Loucy (cell line): ENCODE results near the gene CARD19.
A peak's percentile ranks its signal among the peaks of the same experiment; 100 is the strongest.

Experiments
- H2AFZ ChIP-seq: fragments of 200-600 bp; sonication (generic); 2 replicates; pipeline ENCODE4 v1.6.0; 2016; ENCODE audit warnings: antibody characterized with exemption, mild to moderate bottlenecking, low read length, moderate library complexity
- H3F3A ChIP-seq: fragments of 200-600 bp; 2 replicates; pipeline ENCODE4 v1.6.0; 2016; ENCODE audit warnings: antibody characterized with exemption, low read depth, mild to moderate bottlenecking
- H3K27me3 ChIP-seq: fragments of 200-600 bp; sonication (generic); 2 replicates; pipeline ENCODE4 v1.6.1; 2014; ENCODE audit warnings: low read length, mild to moderate bottlenecking; ENCODE audit not compliant: insufficient read depth, poor library complexity, severe bottlenecking
- H3K36me3 ChIP-seq: fragments of 200-600 bp; sonication (generic); 2 replicates; pipeline ENCODE4 v1.6.1; 2016; ENCODE audit warnings: low read length; ENCODE audit not compliant: insufficient read depth
- H3K4me1 ChIP-seq: fragments of 200-600 bp; sonication (generic); 2 replicates; pipeline ENCODE4 v1.5.1; 2014; ENCODE audit warnings: low read length, mild to moderate bottlenecking; ENCODE audit not compliant: insufficient read depth, poor library complexity, severe bottlenecking
- H3K4me2 ChIP-seq: fragments of 200-600 bp; sonication (generic); 2 replicates; pipeline ENCODE4 v1.6.0; 2014; ENCODE audit warnings: antibody characterized with exemption, low read length, low read depth, mild to moderate bottlenecking; ENCODE audit not compliant: poor library complexity, severe bottlenecking
- H3K4me3 ChIP-seq: fragments of 200-600 bp; sonication (generic); 2 replicates; pipeline ENCODE4 v1.5.1; 2014; ENCODE audit warnings: low read length, mild to moderate bottlenecking, mixed read lengths; ENCODE audit not compliant: poor library complexity, severe bottlenecking
- H3K79me2 ChIP-seq: fragments of 200-600 bp; sonication (generic); 2 replicates; pipeline ENCODE4 v1.6.1; 2014; ENCODE audit warnings: low read length; ENCODE audit not compliant: insufficient read depth
- H3K9ac ChIP-seq: fragments of 200-600 bp; sonication (generic); 2 replicates; pipeline ENCODE4 v1.6.0; 2014; ENCODE audit warnings: mild to moderate bottlenecking, low read depth, low read length, moderate library complexity; ENCODE audit not compliant: poor library complexity, severe bottlenecking
- H3K9me2 ChIP-seq: fragments of 200-600 bp; sonication (generic); replicated peaks from 2 replicates; pipeline ENCODE4 v1.6.1; 2016; ENCODE audit warnings: low read depth, low read length, mixed read lengths
- H3K9me3 ChIP-seq: fragments of 200-600 bp; sonication (generic); 2 replicates; pipeline ENCODE4 v1.6.1; 2014; ENCODE audit warnings: mild to moderate bottlenecking, antibody characterized with exemption, low read length, low read depth; ENCODE audit not compliant: insufficient read depth
- H4K20me1 ChIP-seq: fragments of 200-600 bp; sonication (generic); 2 replicates; pipeline ENCODE4 v1.6.0; 2014; ENCODE audit warnings: antibody characterized with exemption, low read length, mild to moderate bottlenecking; ENCODE audit not compliant: insufficient read depth, poor library complexity, severe bottlenecking
- EZH2phosphoT487 ChIP-seq: fragments of 200-600 bp; IDR thresholded peaks from 2 replicates; pipeline ENCODE4 v1.6.1; 2018; ENCODE audit warnings: antibody characterized with exemption, mild to moderate bottlenecking, moderate library complexity, borderline replicate concordance
- TF ChIP-seq, protein P1 (sequence below): fragments of 200-600 bp; sonication (generic); conservative IDR thresholded peaks from 2 replicates; pipeline ENCODE4 v1.5.1; 2014; ENCODE audit warnings: mild to moderate bottlenecking, antibody characterized with exemption, low read length

CARD19 gene

GRCh38 chr9:93072383-93072795 is 23.6 kb upstream of the CARD19 start:
- H3K9me2 ChIP-seq: no peaks in the 10 kb centered on the region
- peak overlapping the region; percentile 39 for H3K4me3 ChIP-seq
- no peak for TF ChIP-seq EZH2phosphoT487
- TF ChIP-seq, protein P1, sequence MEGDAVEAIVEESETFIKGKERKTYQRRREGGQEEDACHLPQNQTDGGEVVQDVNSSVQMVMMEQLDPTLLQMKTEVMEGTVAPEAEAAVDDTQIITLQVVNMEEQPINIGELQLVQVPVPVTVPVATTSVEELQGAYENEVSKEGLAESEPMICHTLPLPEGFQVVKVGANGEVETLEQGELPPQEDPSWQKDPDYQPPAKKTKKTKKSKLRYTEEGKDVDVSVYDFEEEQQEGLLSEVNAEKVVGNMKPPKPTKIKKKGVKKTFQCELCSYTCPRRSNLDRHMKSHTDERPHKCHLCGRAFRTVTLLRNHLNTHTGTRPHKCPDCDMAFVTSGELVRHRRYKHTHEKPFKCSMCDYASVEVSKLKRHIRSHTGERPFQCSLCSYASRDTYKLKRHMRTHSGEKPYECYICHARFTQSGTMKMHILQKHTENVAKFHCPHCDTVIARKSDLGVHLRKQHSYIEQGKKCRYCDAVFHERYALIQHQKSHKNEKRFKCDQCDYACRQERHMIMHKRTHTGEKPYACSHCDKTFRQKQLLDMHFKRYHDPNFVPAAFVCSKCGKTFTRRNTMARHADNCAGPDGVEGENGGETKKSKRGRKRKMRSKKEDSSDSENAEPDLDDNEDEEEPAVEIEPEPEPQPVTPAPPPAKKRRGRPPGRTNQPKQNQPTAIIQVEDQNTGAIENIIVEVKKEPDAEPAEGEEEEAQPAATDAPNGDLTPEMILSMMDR: no peak
- H3K9ac ChIP-seq: no peak overlapping the region
- H4K20me1 ChIP-seq: no peaks in the 10 kb centered on the region
- no peaks in the 10 kb centered on the region for H3K27me3 ChIP-seq
- H3K79me2 ChIP-seq: no peaks in the 10 kb centered on the region
- peaks cover 23% of the 10 kb centered on the region for H3K4me1 ChIP-seq
- H3F3A ChIP-seq: no peaks in the 10 kb centered on the region
- peak overlapping the region; percentile 54; the same call in 1 of the 2 replicates for H2AFZ ChIP-seq
- peak overlapping the region; percentile 54 for H3K4me2 ChIP-seq
- no peaks in the 10 kb centered on the region for H3K9me3 ChIP-seq
- H3K36me3 ChIP-seq: no peaks in the 10 kb centered on the region

- Histone ChIP-seq H3K36me3 (no peaks in the 10 kb centered on the region), H3K4me1 (peaks cover 23% of the 10 kb centered on the region), H4K20me1 (no peaks in the 10 kb centered on the region), H3K27me3 (no peaks in the 10 kb centered on the region), H2AFZ (no peak overlapping the region), H3F3A (no peaks in the 10 kb centered on the region), H3K9me3 (no peaks in the 10 kb centered on the region), H3K9me2 (no peaks in the 10 kb centered on the region), H3K79me2 (no peaks in the 10 kb centered on the region), H3K4me3 (no peak overlapping the region), H3K9ac (no peak overlapping the region), H3K4me2 (no peak overlapping the region)
- no peak for TF ChIP-seq EZH2phosphoT487
- TF ChIP-seq, protein P1: no peak
These were observed 19.8 kb upstream of the CARD19 start for GRCh38 chr9:93076101-93076791.

DNA sequence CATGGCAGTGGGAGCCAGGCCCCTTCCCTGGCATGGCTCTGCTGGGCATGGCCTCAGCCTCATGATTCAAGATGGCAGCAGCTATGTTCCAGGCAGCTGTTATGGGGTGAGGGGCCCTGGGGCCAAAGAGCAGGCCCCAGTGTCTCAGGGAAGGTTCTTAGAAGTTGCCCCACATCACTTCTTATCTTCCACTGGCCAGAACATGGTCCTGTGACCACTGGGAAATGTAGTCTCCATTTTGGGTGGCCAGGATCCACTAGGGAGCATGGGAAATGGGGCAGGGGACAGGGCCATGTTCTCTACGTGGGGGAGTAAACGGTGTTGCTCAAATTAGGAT is 19.3 kb upstream of the CARD19 start:
- no peak overlapping the region for H3K4me3 ChIP-seq
- H2AFZ ChIP-seq: no peak overlapping the region
- no peak overlapping the region for H3K9ac ChIP-seq
- H3F3A ChIP-seq: no peaks in the 10 kb centered on the region
- H4K20me1 ChIP-seq: no peaks in the 10 kb centered on the region
- no peaks in the 10 kb centered on the region for H3K79me2 ChIP-seq
- no peaks in the 10 kb centered on the region for H3K27me3 ChIP-seq
- no peak overlapping the region for H3K4me2 ChIP-seq
- no peaks in the 10 kb centered on the region for H3K9me2 ChIP-seq
- H3K36me3 ChIP-seq: no peaks in the 10 kb centered on the region
- TF ChIP-seq, protein P1: no peak
- TF ChIP-seq EZH2phosphoT487: no peak
- peaks cover 22% of the 10 kb centered on the region for H3K4me1 ChIP-seq
- H3K9me3 ChIP-seq: no peaks in the 10 kb centered on the region
